Keratinocyte (primary cell): ENCODE results near the gene APP. TPM values are rescaled to one million over a fixed set of nuclear protein-coding genes. Genes with fewer than 3 reads are reported as not detected.

Source experiments
- DNase-seq: peaks from one replicate; pipeline ENCODE4 v3.0.0-alpha.2; 2011; ENCODE audit warnings: low read depth, missing footprints, low spot score
- FAIRE-seq: peaks from 2 replicates; lab custom pipeline; 2011; peaks lifted over from hg19 to GRCh38; lab: Jason Lieb, UNC
- H2AFZ ChIP-seq: 2 replicates; pipeline ENCODE4 v1.6.0; 2012; ENCODE audit warnings: low read length, control low read depth, inconsistent platforms; ENCODE audit not compliant: control insufficient read depth
- H3K27ac ChIP-seq: 2 replicates; pipeline ENCODE4 v1.5.1; 2011; ENCODE audit warnings: low read length; ENCODE audit not compliant: control insufficient read depth, insufficient read depth
- H3K27me3 ChIP-seq: 3 replicates; pipeline ENCODE4 v1.6.0; 2011; ENCODE audit warnings: low read length; ENCODE audit not compliant: control insufficient read depth, insufficient read depth; ENCODE audit errors: extremely low read depth
- H3K36me3 ChIP-seq, 2 experiments: 2 replicates in 1 of 2; 3 replicates in 1 of 2; pipeline ENCODE4 v1.5.1; 2011; ENCODE audit warnings: low read length in 2 of 2, mild to moderate bottlenecking in 1 of 2; ENCODE audit not compliant: control insufficient read depth in 2 of 2, insufficient read depth in 2 of 2; ENCODE audit errors: extremely low read depth in 1 of 2
- H3K4me1 ChIP-seq: 3 replicates; pipeline ENCODE4 v1.5.1; 2011; ENCODE audit warnings: low read length; ENCODE audit not compliant: control insufficient read depth, insufficient read depth; ENCODE audit errors: extremely low read depth
- H3K4me2 ChIP-seq: 3 replicates; pipeline ENCODE4 v1.6.0; 2011; ENCODE audit warnings: low read depth, low read length; ENCODE audit not compliant: control insufficient read depth, insufficient read depth; ENCODE audit errors: extremely low read depth
- H3K4me3 ChIP-seq, 3 experiments: fragments of 200-600 bp in 1 of 3; sonication (generic) in 1 of 3; 2 replicates in 2 of 3; 3 replicates in 1 of 3; pipeline ENCODE4 v1.5.1; 2011 to 2016; ENCODE audit warnings: low read length in 3 of 3, mild to moderate bottlenecking in 3 of 3, control low read depth in 2 of 3, inconsistent platforms in 1 of 3, low read depth in 1 of 3, mixed read lengths in 1 of 3, mixed run types in 1 of 3, moderate library complexity in 1 of 3; ENCODE audit not compliant: control insufficient read depth in 2 of 3, insufficient read depth in 2 of 3; ENCODE audit errors: extremely low read depth in 1 of 3
- H3K79me2 ChIP-seq: 2 replicates; pipeline ENCODE4 v1.6.0; 2012; ENCODE audit warnings: low read length; ENCODE audit not compliant: control insufficient read depth, insufficient read depth
- H3K9ac ChIP-seq: 3 replicates; pipeline ENCODE4 v1.6.0; 2011; ENCODE audit warnings: low read length; ENCODE audit not compliant: control insufficient read depth, insufficient read depth; ENCODE audit errors: extremely low read depth
- H3K9me1 ChIP-seq: 3 replicates; pipeline ENCODE4 v1.6.0; 2011; ENCODE audit warnings: low read length; ENCODE audit not compliant: control insufficient read depth, insufficient read depth; ENCODE audit errors: extremely low read depth
- H3K9me3 ChIP-seq: 2 replicates; pipeline ENCODE4 v1.5.1; 2012; ENCODE audit warnings: low read depth, low read length; ENCODE audit not compliant: control insufficient read depth
- H4K20me1 ChIP-seq: 3 replicates; pipeline ENCODE4 v1.6.0; 2011; ENCODE audit warnings: low read length; ENCODE audit not compliant: control insufficient read depth, insufficient read depth; ENCODE audit errors: extremely low read depth
- CTCF ChIP-seq, 3 experiments: IDR thresholded peaks in 1 of 3; conservative IDR thresholded peaks in 1 of 3; optimal IDR thresholded peaks in 1 of 3; 2 replicates in 2 of 3; 3 replicates in 1 of 3; pipeline versions ENCODE3 to v1.5.1; 2011; ENCODE audit warnings: low read length in 3 of 3, mild to moderate bottlenecking in 3 of 3, moderate library complexity in 2 of 3, control low read depth in 1 of 3, inconsistent platforms in 1 of 3; ENCODE audit not compliant: insufficient read depth in 2 of 3; ENCODE audit errors: extremely low read depth in 1 of 3
- EZH2 ChIP-seq: IDR thresholded peaks from one replicate; pipeline ENCODE4 v1.6.1; 2012; ENCODE audit warnings: inconsistent platforms, mild to moderate bottlenecking, low read length, moderate library complexity
- dilution Hi-C: fragments of 300-500 bp; cut with MboI; formaldehyde crosslinking; loops from one replicate; pipeline ENCODE4 v1.7.0; 2020; ENCODE audit warnings: low sequenced_read_pairs; ENCODE audit not compliant: extremely low pct_ligation_motif_present
- polyA plus RNA-seq, 5 experiments: library from polyadenylated mRNA; depleted of rRNA in 3 of 5; stranded (reverse) in 3 of 5; stranded (forward) in 1 of 5; unstranded in 1 of 5; fragments of >200 nt; gene quantifications; 1 replicate in 1 of 5; 2 replicates in 3 of 5; 3 replicates in 1 of 5; pipeline versions ENCODE4 v1.2.1 to v1.2.3, GENCODE V29; 2011 to 2012; ENCODE audit warnings: missing spikeins in 2 of 5, low read depth in 1 of 5, low replicate concordance in 1 of 5

Gene APP
- polyA plus RNA-seq, 1 donor (not counting 4 experiments of a cell fraction or from before 2014, with no cell fraction given) = 1,015 TPM

- Histone ChIP-seq H3K79me2 (no peaks in the 10 kb centered on the region), H3K27me3 (no peaks in the 10 kb centered on the region), H3K9me3 (no peaks in the 10 kb centered on the region), H3K4me1 (no peaks in the 10 kb centered on the region), H3K4me3 (no peak overlapping the region), H3K9ac (no peak overlapping the region), H3K4me2 (no peak overlapping the region), H3K36me3 (peaks cover 16% of the 10 kb centered on the region in 2 experiments), H3K9me1 (peaks cover 3% of the 10 kb centered on the region), H4K20me1 (no peaks in the 10 kb centered on the region), H2AFZ (no peak overlapping the region), H3K27ac (no peak overlapping the region)
- FAIRE-seq (no peak), DNase-seq (no peak)
- TF ChIP-seq EZH2 = no peak
- no peak for TF ChIP-seq CTCF (optimal IDR thresholded peaks at IDR 0.05 in 1 of 3, IDR thresholded peaks at IDR 0.05 in 1 of 3, conservative IDR thresholded peaks at IDR 0.05 in 1 of 3; ENCODE audit: extremely low read depth in 1 of 3, insufficient read depth in 2 of 3, low read length in 3 of 3)
- dilution Hi-C loops = no loop called here
These were observed 183.6 kb downstream of the APP start for GRCh38 chr21:25986928-25987327.

DNA sequence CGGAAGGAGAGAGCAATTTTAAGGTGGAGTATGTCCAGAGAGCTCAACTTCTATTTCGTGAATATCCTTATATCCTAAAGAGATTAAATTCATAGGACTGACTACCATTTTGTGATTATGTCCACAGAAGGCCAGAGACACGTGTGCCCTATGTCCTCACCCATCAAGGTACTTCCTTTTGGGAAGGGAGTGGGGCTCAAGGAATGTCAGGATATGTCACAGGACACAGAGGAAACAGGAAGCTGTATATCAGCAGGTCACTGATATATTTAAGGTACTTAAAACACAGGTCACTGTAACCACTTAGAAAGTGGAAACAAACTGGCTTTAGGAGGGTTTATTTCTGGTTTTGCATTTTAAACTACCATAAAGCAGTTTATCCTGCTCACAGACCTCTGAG is 184.6 kb downstream of the APP start:
- H3K36me3 ChIP-seq = peaks cover 15 to 18% of the 10 kb centered on the region in 2 experiments
- H3K27me3 ChIP-seq = no peaks in the 10 kb centered on the region
- no peaks in the 10 kb centered on the region for H4K20me1 ChIP-seq
- H3K4me1 ChIP-seq = peaks cover 7% of the 10 kb centered on the region
- no peaks in the 10 kb centered on the region for H3K79me2 ChIP-seq
- DNase-seq (no peak), FAIRE-seq (no peak)
- TF ChIP-seq CTCF (optimal IDR thresholded peaks at IDR 0.05 in 1 of 3, IDR thresholded peaks at IDR 0.05 in 1 of 3, conservative IDR thresholded peaks at IDR 0.05 in 1 of 3; ENCODE audit: extremely low read depth in 1 of 3, insufficient read depth in 2 of 3, low read length in 3 of 3) = no peak
- no peak for TF ChIP-seq EZH2
- dilution Hi-C loops = no loop called here
- no peaks in the 10 kb centered on the region for H3K9me3 ChIP-seq
- no peak overlapping the region for H3K4me2 ChIP-seq
- no peak overlapping the region for H3K9ac ChIP-seq
- H3K9me1 ChIP-seq = peaks cover 3% of the 10 kb centered on the region
- H3K27ac ChIP-seq = no peak overlapping the region
- H2AFZ ChIP-seq = no peak overlapping the region
- no peak overlapping the region for H3K4me3 ChIP-seq
